EH (cell line): ENCODE data around the gene TUBB2A.

Experiments
- DNase-seq: peaks from one replicate; pipeline ENCODE4 v3.0.0-alpha.2; 2015; ENCODE audit warnings: low read depth

The TUBB2A gene

GRCh38 chr6:3152689-3153088 is 4.7 kb downstream of the TUBB2A start:
- no peak for DNase-seq

- DNase-seq: no peak
Measured at GRCh38 chr6:3151691-3152090, 5.7 kb downstream of the TUBB2A start.

GRCh38 chr6:3147914-3148757 is 9.2 kb downstream of the TUBB2A start:
- no peak for DNase-seq

- DNase-seq: no peak
Measured at GRCh38 chr6:3144571-3144970, 12.8 kb downstream of the TUBB2A start.

- DNase-seq: no peak
Measured at GRCh38 chr6:3143158-3143557, 14.2 kb downstream of the TUBB2A start.

DNA sequence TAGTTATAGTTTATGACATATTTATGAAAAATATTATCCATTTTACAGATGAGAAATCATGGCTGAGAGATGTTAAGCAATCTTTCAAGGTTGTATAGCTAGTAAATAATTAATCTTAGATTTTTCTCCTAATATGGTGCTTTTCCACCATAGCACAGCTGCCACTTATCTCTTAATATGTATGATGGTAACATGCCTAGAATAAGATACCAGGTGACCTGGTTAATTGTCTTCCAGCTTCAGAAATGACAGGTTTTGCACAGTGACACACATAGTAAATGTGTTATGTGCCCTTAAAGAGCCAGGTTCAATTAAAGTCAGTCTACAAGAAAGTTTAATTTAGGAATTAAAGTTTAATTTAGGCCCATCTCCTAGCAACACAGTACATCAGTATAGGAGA is 14.8 kb downstream of the TUBB2A start:
- DNase-seq: no peak

- no peak for DNase-seq
Measured at GRCh38 chr6:3140201-3140600, 17.1 kb downstream of the TUBB2A start.

- peak; percentile 86 for DNase-seq
Measured at GRCh38 chr6:3139090-3139903, 18.0 kb downstream of the TUBB2A start.

DNA sequence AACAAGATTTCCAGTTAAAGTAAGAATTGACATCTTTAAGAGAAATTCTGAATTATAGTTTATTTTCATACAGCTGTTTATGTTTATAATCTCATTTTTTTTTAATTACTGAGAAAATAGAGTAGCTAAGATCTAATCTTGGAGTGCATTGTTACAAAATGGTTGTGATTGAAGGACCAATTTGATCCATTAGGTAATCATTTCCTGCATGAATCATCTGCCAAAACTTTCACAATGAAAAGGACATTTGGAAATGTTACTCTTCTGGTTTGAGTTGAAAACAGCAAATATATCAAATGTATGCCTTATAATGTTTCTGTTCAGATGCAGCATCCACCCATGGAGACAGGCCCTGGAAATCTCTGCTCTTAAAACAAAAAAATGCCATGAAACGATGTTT is 19.0 kb downstream of the TUBB2A start:
- DNase-seq: peak; percentile 50

DNA sequence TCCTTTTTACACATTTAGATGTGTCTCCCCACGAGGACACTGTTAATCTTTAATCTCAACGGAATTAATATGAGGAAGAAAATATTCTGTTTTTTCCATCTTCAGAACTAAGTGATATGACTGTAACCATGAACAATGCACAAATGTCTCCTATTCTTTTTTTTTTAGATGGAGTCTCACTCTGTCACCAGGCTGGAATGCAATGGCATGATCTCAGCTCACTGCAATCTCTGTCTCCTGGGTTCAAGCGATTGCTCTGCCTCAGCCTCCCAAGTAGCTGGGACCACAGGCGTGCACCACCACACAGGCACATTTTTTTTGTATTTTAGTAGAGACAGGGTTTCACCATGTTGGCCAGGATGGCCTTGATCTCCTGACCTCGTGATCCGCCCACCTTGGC is 19.5 kb downstream of the TUBB2A start:
- DNase-seq: peak; percentile 31

DNA sequence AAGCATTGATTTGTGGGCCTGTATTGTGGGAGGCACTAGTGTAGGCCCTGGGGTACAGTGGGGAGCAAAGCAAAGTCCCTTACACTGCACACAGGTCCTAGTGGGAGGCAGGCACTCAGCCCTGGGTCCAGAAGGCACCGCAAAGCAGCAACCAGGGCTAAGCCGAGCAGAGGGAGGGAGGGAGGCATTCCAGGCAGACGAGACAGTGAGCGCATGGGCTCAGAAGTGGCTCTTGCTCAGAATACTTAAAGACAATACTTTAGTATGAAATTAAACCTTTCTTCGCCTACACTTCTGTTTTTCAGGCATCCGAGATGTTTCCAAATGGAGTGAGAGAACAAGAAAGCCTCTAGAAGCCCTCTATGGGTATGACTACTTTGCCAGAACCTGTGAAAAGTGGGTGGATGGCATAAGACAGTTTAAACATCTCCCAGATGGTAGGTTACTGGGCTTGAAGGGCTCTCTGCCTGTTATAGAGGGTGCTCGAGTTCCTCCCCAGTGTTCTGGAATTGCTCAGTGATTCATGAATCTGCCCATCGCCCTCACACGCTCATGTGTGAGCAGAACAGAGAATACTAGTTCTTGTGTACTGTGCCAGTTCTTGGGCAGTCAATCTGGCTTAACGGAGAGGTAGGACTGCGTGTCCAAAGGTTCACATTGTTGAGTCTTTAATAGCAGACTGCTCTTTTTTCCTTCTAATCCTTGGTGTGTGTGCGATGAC is 20.1 kb downstream of the TUBB2A start:
- peak; percentile 48 for DNase-seq

DNA sequence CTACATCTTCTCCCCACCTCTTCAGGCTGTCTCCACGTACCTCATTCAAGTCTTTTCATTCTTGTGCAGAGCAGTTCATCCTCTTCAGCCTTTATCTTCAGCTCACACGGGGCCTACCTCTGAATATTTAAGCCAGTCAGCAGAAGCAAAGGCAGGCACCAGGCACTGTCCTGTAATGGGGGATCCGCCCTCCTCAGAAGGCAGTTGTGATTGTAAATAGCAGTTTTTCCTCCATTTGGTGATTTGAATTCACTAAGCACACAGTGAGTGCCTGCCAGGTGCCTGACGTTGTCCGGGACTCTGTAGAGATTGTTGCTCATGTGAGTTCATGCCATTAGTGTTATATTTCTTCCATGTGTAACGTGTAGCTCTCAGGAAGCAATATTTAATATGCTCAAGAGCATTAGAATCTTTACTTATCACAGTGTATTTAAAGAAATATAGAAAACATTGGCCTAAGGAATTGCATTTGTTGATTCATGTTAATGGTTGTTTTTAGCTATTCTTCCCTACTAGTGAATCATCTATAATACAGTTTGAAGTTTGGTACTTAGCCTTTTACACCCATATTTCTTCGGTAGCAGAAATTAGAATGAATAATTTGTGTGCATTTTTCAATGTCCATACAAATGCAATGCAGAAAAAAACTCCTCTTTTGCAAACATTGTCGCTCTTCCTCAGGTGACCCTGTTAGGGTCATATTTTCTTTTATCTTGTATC is 20.9 kb downstream of the TUBB2A start:
- DNase-seq: no peak

GRCh38 chr6:3135668-3136291 is 21.6 kb downstream of the TUBB2A start:
- DNase-seq: no peak

DNA sequence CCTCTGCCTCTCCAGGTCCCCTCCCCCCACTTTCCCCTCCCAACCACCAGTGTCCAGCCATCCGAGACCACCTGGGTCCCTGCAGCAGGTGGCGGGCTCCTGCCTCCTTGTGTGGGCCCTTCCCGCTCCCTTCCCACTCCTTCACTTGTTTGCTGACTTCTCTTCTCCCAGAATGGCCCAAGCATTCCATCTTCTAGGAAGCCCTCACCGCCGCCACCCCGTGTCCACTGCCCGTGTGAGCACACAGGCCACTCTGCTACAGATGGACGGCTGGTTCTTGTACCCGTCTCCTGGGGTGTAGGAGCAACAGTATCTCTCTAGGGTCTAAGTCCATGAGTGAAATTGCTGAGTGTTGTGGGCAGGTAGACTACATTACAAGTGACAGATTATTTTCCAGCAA is 23.8 kb downstream of the TUBB2A start:
- no peak for DNase-seq

GRCh38 chr6:3131695-3132094 is 25.6 kb downstream of the TUBB2A start:
- DNase-seq: no peak

- DNase-seq: no peak
Measured at GRCh38 chr6:3128356-3129108, 28.8 kb downstream of the TUBB2A start.

DNA sequence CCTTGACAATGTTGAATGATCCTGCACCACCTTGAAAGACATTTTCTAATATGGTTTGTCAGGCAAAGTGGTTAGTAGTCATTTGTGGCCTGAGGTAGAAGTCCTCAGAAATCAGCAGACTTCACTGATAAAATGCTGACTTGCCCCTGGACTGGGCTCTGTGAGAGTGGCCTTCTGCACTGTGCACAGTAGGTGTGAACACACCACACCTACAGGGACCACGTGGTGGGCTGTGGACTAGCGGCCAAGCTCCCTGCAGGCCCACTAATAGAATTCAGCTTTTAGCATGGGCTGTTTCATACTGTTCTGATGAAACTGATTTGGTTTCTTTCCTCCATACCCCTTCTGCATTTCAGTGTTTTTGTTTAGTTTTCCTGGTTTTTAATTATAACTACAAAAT is 31.5 kb downstream of the TUBB2A start:
- no peak for DNase-seq

GRCh38 chr6:3124667-3125066 is 32.7 kb downstream of the TUBB2A start:
- no peak for DNase-seq

DNA sequence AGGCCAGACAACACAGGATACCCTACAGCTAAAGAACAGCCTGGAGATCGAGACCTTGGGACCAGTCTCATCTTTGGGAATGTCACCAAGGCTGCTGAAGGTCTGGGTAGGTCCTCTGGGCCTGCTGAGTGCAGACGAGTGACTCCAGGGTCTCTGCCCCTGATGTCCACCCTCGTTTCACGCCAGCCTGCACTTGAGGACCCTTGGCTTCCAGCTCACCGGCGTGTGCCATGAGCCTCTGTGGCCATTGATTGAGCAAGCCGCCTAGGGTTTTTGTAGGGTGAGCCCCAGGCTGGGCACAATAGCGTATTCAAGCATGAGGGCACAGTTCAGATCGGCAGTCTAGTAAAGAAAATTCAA is 34.5 kb downstream of the TUBB2A start:
- no peak for DNase-seq

- DNase-seq: no peak
Measured at GRCh38 chr6:3120765-3121089, 36.6 kb downstream of the TUBB2A start.
